Ishikawa (cell line): Measurements from ENCODE around the gene ABCC3.

Source experiments
- TCF12 ChIP-seq: IDR thresholded peaks from 2 replicates; pipeline ENCODE4 v1.6.1; 2012; ENCODE audit warnings: low read depth
- ZBTB7A ChIP-seq: IDR thresholded peaks from 2 replicates; pipeline ENCODE4 v1.6.1; 2012; ENCODE audit warnings: low read depth

DNA sequence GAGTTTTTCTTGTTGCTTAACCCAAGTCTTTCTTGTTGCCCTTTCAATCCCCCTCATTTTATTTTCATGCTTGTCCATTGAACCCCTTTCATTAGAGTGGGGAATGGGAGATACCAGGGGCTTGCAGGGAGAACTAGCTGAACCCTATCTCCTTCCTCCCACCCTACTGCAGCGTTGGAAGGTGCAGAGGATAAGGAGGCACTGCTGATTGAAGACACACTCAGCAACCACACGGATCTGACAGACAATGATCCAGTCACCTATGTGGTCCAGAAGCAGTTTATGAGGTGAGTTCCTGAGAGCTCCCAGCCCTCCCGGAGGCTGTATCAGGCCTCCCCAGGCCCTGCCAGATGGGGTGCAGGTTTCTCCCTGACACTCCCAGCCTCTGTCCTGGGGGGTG, 40.5 kb downstream of the ABCC3 start:
- no peak for TF ChIP-seq TCF12
- no peak for TF ChIP-seq ZBTB7A
